GM10266 (cell line): ENCODE data around the gene NOM1.
A peak's percentile ranks its signal among the peaks of the same experiment; 100 is the strongest.

Experiments
- DNase-seq: peaks from one replicate; pipeline ENCODE4 v3.0.0; 2012; ENCODE audit errors: extremely low spot score
- CTCF ChIP-seq: IDR thresholded peaks from 2 replicates; pipeline ENCODE4 v1.5.1; 2012; ENCODE audit warnings: mild to moderate bottlenecking, low read depth; ENCODE audit not compliant: control insufficient read depth, insufficient read depth; ENCODE audit errors: missing control alignments

The NOM1 gene

GRCh38 chr7:156998988-156999957, 49.8 kb downstream of the NOM1 start:
- peak; percentile 62 for DNase-seq
- TF ChIP-seq CTCF = no peak

GRCh38 chr7:156999958-157000726, 50.6 kb downstream of the NOM1 start:
- DNase-seq = peak; percentile 71

GRCh38 chr7:157000741-157001653, 51.5 kb downstream of the NOM1 start:
- peak; percentile 32 for DNase-seq
- TF ChIP-seq CTCF = no peak

More at GRCh38 chr7:156999958-157000726, 50.6 kb downstream of the NOM1 start:
- TF ChIP-seq CTCF = no peak

- peak; percentile 37 for DNase-seq
- TF ChIP-seq CTCF = no peak
Measured at GRCh38 chr7:157001920-157002818, 52.7 kb downstream of the NOM1 start.

- no peak for TF ChIP-seq CTCF
- DNase-seq = peak; percentile 28
Measured at GRCh38 chr7:157002819-157003421, 53.4 kb downstream of the NOM1 start.

- TF ChIP-seq CTCF = no peak
- no peak for DNase-seq
Measured at GRCh38 chr7:157003445-157003755, 53.9 kb downstream of the NOM1 start.
